Measurements from ENCODE around the gene GALM.
"Not testable (repeated sequence)": the region's sequence is repeated elsewhere in the genome, so short reads cannot be mapped to it uniquely, and the experiment has no call there.

GALM gene

DNA sequence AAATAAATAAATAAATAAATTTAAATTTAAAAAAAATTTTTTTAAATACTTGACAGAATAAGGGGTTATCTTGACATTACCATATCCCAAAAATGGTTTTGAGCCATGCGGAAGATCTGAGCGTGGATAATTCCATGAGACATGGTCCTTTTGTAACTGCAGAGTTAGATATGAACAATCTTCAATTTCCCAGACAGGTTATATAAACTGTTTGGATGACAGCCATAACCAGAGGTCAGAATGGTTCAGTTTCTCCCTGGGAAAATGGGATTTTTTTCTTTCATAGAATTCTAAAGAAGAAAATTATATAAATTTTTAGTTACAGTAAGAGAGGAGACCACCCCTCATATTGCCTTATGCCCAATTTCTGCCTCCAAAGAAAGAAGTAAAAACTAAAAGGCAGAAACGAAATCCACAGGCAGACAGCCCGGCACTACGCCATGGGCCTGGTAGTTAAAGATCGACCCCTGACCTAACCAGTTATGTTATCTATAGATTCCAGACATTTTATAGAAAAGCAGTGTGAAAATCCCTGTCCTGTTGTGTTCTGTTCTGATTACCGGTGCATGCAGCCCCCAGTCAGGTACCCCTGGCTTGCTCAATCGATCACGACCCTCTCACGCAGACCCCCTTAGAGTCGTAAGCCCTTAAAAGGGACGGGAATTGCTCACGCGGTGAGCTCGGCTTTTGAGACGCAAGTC lies 3.0 kb downstream of the GALM start:
- DNase-seq (ENCODE audit: low spot score): no peak
- TF ChIP-seq CTCF (IDR thresholded peaks at IDR 0.05; ENCODE audit: extremely low read depth, missing control alignments): no peak

GRCh38 chr2:38671303-38671702 lies 5.4 kb downstream of the GALM start:
- no peak for DNase-seq (ENCODE audit: low spot score)
- no peak for TF ChIP-seq CTCF (IDR thresholded peaks at IDR 0.05; ENCODE audit: extremely low read depth, missing control alignments)

- DNase-seq (ENCODE audit: low spot score): no peak
- no peak for TF ChIP-seq CTCF (IDR thresholded peaks at IDR 0.05; ENCODE audit: extremely low read depth, missing control alignments)
These were observed 6.0 kb downstream of the GALM start for GRCh38 chr2:38671946-38672345.

DNA sequence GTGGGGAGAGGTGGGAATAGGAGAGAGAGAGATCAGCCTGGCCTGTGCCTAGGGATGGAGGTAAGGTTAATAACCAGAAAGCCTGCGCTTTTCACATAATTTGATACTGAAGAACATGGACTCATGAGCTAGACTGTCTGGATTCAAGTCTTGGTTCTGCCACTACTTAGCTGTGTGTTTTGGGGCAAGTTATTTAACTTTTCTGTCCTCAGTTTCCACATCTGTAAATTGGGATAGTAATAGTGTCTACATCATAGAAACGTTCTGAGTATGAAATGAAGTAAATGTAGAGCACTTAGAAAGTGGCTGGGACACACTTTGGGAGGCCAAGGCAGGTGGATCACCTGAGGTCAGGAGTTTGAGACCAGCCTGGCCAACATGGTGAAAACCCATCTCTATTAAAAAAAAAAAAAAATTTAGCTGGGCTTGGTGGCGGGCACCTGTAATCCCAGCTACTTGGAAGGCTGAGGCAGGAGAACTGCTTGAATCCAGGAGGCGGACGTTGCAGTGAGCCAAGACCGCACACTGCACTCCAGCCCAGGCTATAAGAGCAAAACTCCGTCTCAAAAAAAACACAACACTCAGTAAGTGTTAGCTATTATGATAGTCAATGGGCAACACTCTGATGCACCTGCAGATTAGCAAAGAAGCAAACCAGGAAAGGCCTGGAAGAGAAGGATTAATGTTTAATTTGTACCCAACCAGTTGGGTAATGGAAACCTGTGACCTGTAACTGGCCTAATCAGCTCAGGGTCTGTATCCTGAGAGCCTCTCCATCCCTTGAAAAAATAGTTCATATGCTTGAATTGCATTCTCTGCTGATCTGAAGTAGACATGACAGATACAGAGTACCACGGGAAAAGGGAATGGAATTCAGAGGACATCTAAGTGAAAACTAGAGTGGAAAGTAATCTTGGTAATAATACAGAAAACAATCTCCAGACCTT lies 6.8 kb downstream of the GALM start:
- TF ChIP-seq CTCF (IDR thresholded peaks at IDR 0.05; ENCODE audit: extremely low read depth, missing control alignments): no peak
- no peak for DNase-seq (ENCODE audit: low spot score)

DNA sequence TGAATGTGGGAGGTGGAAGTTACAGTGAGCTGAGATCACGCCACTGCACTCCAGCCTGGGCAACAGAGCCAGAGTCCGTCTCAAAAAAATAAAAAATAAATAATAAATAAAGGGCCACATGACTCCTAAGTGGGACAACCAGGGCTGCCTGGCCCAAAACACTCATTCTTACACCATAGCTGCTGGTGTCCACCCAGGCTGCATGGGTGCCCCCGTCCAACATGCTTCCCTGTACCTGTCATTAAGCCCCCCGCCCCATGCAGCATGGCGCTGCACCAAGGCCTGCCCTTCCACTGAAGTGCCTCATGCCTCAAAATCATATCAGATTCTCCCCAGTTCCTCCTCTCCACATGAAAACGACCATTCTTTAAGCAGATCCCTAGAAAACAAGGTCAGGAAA lies 10.8 kb downstream of the GALM start:
- no peak for DNase-seq (ENCODE audit: low spot score)
- no peak for TF ChIP-seq CTCF (IDR thresholded peaks at IDR 0.05; ENCODE audit: extremely low read depth, missing control alignments)

DNA sequence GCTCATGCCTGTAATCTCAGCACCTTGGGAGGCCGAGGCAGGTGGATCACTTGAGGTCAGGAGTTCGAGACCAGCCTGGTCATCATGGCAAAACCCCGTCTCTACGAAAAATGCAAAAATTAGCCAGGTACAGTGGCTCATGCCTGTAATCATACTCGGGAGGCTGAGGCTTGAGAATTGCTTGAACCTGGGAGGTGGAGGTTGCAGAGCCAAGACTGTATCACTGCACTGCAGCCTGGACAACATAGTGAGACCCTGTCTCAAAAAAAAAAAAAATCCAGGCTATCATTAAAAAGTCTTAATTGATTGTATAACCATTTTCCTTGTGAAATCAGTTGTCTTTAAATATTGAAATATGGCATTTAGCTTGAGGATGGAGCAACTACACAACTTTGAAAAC lies 15.0 kb downstream of the GALM start:
- DNase-seq (ENCODE audit: low spot score): not testable (repeated sequence)

DNA sequence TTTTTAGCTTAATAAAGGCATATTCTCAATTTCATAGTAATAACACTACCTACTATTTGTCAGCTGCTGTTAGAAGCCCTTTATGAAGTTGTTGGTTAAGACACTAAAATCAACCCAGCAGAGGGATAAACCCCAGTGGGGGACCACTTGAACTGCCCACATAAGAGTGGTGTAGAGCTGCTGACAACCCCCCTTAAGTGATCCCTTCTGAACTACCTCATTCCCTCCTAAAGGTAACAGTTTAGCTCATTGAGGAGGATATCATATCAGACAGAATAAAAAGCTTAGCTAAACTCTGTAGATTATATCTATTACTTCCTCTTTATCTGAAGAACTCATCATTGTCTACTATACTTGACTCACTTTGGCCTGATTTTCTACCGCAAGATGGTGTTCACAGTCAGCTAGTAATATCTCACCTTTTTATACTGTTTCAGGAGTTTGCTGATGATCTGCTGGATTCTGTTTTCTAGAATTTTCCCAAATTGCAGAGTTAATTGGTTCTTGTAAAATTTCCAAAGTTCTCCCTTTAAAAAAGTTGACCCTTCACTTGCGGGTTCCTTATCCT lies 16.2 kb downstream of the GALM start:
- TF ChIP-seq CTCF (IDR thresholded peaks at IDR 0.05; ENCODE audit: extremely low read depth, missing control alignments): no peak
- no peak for DNase-seq (ENCODE audit: low spot score)

DNA sequence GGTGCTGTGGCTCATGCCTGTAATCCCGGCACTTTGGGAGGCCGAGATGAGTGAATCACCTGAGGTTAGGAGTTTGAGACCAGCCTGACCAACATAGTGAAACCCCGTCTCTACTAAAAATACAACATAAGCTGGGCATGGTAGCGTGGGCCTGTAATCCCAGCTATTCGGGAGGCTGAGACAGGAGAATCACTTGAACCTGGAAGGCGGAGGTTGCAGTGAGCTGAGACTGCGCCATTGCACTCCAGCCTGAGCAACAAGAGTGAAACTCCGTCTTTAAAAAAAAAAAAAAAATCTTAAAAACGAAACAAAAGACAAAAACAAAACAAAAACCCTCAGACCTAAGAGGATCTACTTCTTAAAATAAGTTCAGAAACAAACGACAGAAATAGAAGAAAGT lies 16.7 kb downstream of the GALM start:
- not testable (repeated sequence) for DNase-seq (ENCODE audit: low spot score)
